NCI-H748 treated with DMSO at 0.1 percent for 48 hours (cell line): ENCODE results near the gene OPRM1.

Experiments
- DNase-seq: peaks from one replicate; lab custom pipeline; 2025; lab: John Stamatoyannopoulos, UW

Gene OPRM1

GRCh38 chr6:154280521-154280920 is 241.5 kb downstream of the OPRM1 start:
- DNase-seq, result no peak

GRCh38 chr6:154284313-154284853 is 245.3 kb downstream of the OPRM1 start:
- DNase-seq, result no peak

- DNase-seq, result no peak
These were observed 246.8 kb downstream of the OPRM1 start for GRCh38 chr6:154285826-154286225.

- no peak for DNase-seq
These were observed 250.9 kb downstream of the OPRM1 start for GRCh38 chr6:154289818-154290508.

GRCh38 chr6:154292066-154292465 is 253.0 kb downstream of the OPRM1 start:
- DNase-seq, result no peak

GRCh38 chr6:154292855-154293519 is 253.9 kb downstream of the OPRM1 start:
- no peak for DNase-seq

GRCh38 chr6:154295733-154296132 is 256.7 kb downstream of the OPRM1 start:
- no peak for DNase-seq
